Ascending aorta (tissue), 2 donors: ENCODE data around the gene GATAD2A. TPM values are rescaled to one million over a fixed set of nuclear protein-coding genes. Genes with fewer than 3 reads are reported as not detected.

Experiments used
- DNase-seq, 2 donors: peaks; one replicate each; pipeline ENCODE4 v3.0.0-alpha.2; 2019; ENCODE audit warnings: low spot score in 2 of 2
- H3K27ac ChIP-seq, 2 donors: fragments of 200-600 bp; sonication (generic); one replicate each; pipeline ENCODE4 v1.5.1; 2016 to 2017; ENCODE audit warnings: mild to moderate bottlenecking in 1 of 2
- H3K27me3 ChIP-seq: fragments of 200-600 bp; sonication (generic); one replicate; pipeline ENCODE4 v1.5.1; 2017
- H3K36me3 ChIP-seq, 2 donors: fragments of 200-600 bp; sonication (generic); one replicate each; pipeline ENCODE4 v1.5.1; 2016
- H3K4me1 ChIP-seq, 2 donors: fragments of 200-600 bp; sonication (generic); one replicate each; pipeline ENCODE4 v1.5.1; 2016 to 2017; ENCODE audit warnings: mild to moderate bottlenecking in 1 of 2
- H3K4me3 ChIP-seq, 2 donors: fragments of 200-600 bp; sonication (generic); one replicate each; pipeline ENCODE4 v1.5.1; 2016 to 2017; ENCODE audit warnings: mild to moderate bottlenecking in 1 of 2
- H3K9me3 ChIP-seq, 2 donors: fragments of 200-600 bp; sonication (generic); one replicate each; pipeline ENCODE4 v1.5.1; 2016
- CTCF ChIP-seq, 3 experiments: fragments of 200-600 bp in 2 of 3; fragments of 450-650 bp in 1 of 3; sonication (generic) in 2 of 3; IDR thresholded peaks; one replicate each; pipeline ENCODE4 v1.5.1; 2016 to 2019; ENCODE audit warnings: antibody characterized with exemption in 3 of 3, mild to moderate bottlenecking in 1 of 3, moderate library complexity in 1 of 3
- intact Hi-C: fragments of 100-400 bp; cut with DNase I; formaldehyde crosslinking; loops from one replicate; pipeline ENCODE4 v1.15.1; 2023
- total RNA-seq: library from RNA; depleted of rRNA; stranded (reverse); fragments of >200 nt; gene quantifications from one replicate; pipeline ENCODE4 v1.1.0, GENCODE V29; 2016

Gene GATAD2A
- total RNA-seq, 1 donor from 2014 or later: 63.3 TPM

GRCh38 chr19:19423322-19423721 lies 17.8 kb downstream of the GATAD2A start:
- H3K4me1 ChIP-seq: peaks cover 0 to 26% of the 10 kb centered on the region in 2 donors
- no peaks in the 10 kb centered on the region for H3K9me3 ChIP-seq
- intact Hi-C loops: no loop called here
- no peak for TF ChIP-seq CTCF (IDR thresholded peaks at IDR 0.05)
- no peak overlapping the region for H3K4me3 ChIP-seq
- DNase-seq: peak in 1 of 2 donors; percentile 78
- H3K36me3 ChIP-seq: no peaks in the 10 kb centered on the region
- H3K27ac ChIP-seq: peak overlapping the region; percentile 51 to 67
- H3K27me3 ChIP-seq: no peaks in the 10 kb centered on the region

- Histone ChIP-seq H3K36me3 (no peaks in the 10 kb centered on the region), H3K27me3 (no peaks in the 10 kb centered on the region), H3K9me3 (no peaks in the 10 kb centered on the region), H3K27ac (peak overlapping the region in 1 of 2 donors; percentile 2), H3K4me3 (no peak overlapping the region), H3K4me1 (peaks cover 0 to 26% of the 10 kb centered on the region in 2 donors)
- no peak for TF ChIP-seq CTCF (IDR thresholded peaks at IDR 0.05)
- intact Hi-C loops: no loop called here
- no peak for DNase-seq
Observed at GRCh38 chr19:19425170-19425875, 19.8 kb downstream of the GATAD2A start.

GRCh38 chr19:19426216-19426615 lies 20.7 kb downstream of the GATAD2A start:
- H3K4me3 ChIP-seq: no peak overlapping the region
- no peaks in the 10 kb centered on the region for H3K36me3 ChIP-seq
- no peak for DNase-seq
- no peaks in the 10 kb centered on the region for H3K9me3 ChIP-seq
- intact Hi-C loops: no loop called here
- no peak for TF ChIP-seq CTCF (IDR thresholded peaks at IDR 0.05)
- H3K27me3 ChIP-seq: no peaks in the 10 kb centered on the region
- H3K27ac ChIP-seq: peak overlapping the region in 1 of 2 donors; percentile 2
- peaks cover 0 to 25% of the 10 kb centered on the region in 2 donors for H3K4me1 ChIP-seq

- no peaks in the 10 kb centered on the region for H3K36me3 ChIP-seq
- no peak overlapping the region for H3K27ac ChIP-seq
- no peak for TF ChIP-seq CTCF (IDR thresholded peaks at IDR 0.05)
- H3K4me1 ChIP-seq: peaks cover 0 to 24% of the 10 kb centered on the region in 2 donors
- intact Hi-C loops: no loop called here
- H3K9me3 ChIP-seq: no peaks in the 10 kb centered on the region
- H3K4me3 ChIP-seq: no peak overlapping the region
- no peaks in the 10 kb centered on the region for H3K27me3 ChIP-seq
- no peak for DNase-seq
Observed at GRCh38 chr19:19426799-19427198, 21.3 kb downstream of the GATAD2A start.

GRCh38 chr19:19427302-19427701 lies 21.8 kb downstream of the GATAD2A start:
- peaks cover 0 to 24% of the 10 kb centered on the region in 2 donors for H3K4me1 ChIP-seq
- H3K9me3 ChIP-seq: no peaks in the 10 kb centered on the region
- H3K27me3 ChIP-seq: no peaks in the 10 kb centered on the region
- TF ChIP-seq CTCF (IDR thresholded peaks at IDR 0.05): no peak
- no peak for DNase-seq
- no peak overlapping the region for H3K4me3 ChIP-seq
- no peaks in the 10 kb centered on the region for H3K36me3 ChIP-seq
- H3K27ac ChIP-seq: no peak overlapping the region
- intact Hi-C loops: no loop called here
